Measurements from ENCODE around the gene THSD7A. TPM values are rescaled to one million over a fixed set of nuclear protein-coding genes. Genes with fewer than 3 reads are reported as not detected.

The THSD7A gene
- total RNA-seq, 1 donor from 2014 or later = 0.26 TPM

GRCh38 chr7:11552676-11553296, 279.2 kb downstream of the THSD7A start:
- H3K4me3 ChIP-seq (ENCODE audit: low read depth, low read length) = no peak overlapping the region
- no peaks in the 10 kb centered on the region for H3K27me3 ChIP-seq (ENCODE audit: control insufficient read depth, insufficient read depth, low read length)
- no peak for DNase-seq (ENCODE audit: low read depth)
- no peaks in the 10 kb centered on the region for H3K36me3 ChIP-seq (ENCODE audit: control insufficient read depth, insufficient read depth, low read length)
- no peak for FAIRE-seq
- TF ChIP-seq CTCF (IDR thresholded peaks at IDR 0.05; ENCODE audit: insufficient read depth, low read length, severe bottlenecking) = no peak

GRCh38 chr7:11551470-11551869, 280.5 kb downstream of the THSD7A start:
- DNase-seq (ENCODE audit: low read depth) = no peak
- FAIRE-seq = no peak
- H3K27me3 ChIP-seq (ENCODE audit: control insufficient read depth, insufficient read depth, low read length) = no peaks in the 10 kb centered on the region
- no peak overlapping the region for H3K4me3 ChIP-seq (ENCODE audit: low read depth, low read length)
- TF ChIP-seq CTCF (IDR thresholded peaks at IDR 0.05; ENCODE audit: insufficient read depth, low read length, severe bottlenecking) = no peak
- H3K36me3 ChIP-seq (ENCODE audit: control insufficient read depth, insufficient read depth, low read length) = no peaks in the 10 kb centered on the region

GRCh38 chr7:11548532-11548931, 283.5 kb downstream of the THSD7A start:
- H3K36me3 ChIP-seq (ENCODE audit: control insufficient read depth, insufficient read depth, low read length) = no peaks in the 10 kb centered on the region
- no peak for FAIRE-seq
- peak; percentile 23 for DNase-seq (ENCODE audit: low read depth)

GRCh38 chr7:11541330-11541729, 290.7 kb downstream of the THSD7A start:
- Histone ChIP-seq H3K27me3 (ENCODE audit: control insufficient read depth, insufficient read depth, low read length) (no peaks in the 10 kb centered on the region), H3K4me3 (ENCODE audit: low read depth, low read length) (no peak overlapping the region), H3K36me3 (ENCODE audit: control insufficient read depth, insufficient read depth, low read length) (no peaks in the 10 kb centered on the region)
- TF ChIP-seq CTCF (IDR thresholded peaks at IDR 0.05; ENCODE audit: insufficient read depth, low read length, severe bottlenecking) = no peak
- FAIRE-seq (no peak), DNase-seq (ENCODE audit: low read depth) (no peak)

More at GRCh38 chr7:11548532-11548931, 283.5 kb downstream of the THSD7A start:
- Histone ChIP-seq H3K4me3 (ENCODE audit: low read depth, low read length) (no peak overlapping the region), H3K27me3 (ENCODE audit: control insufficient read depth, insufficient read depth, low read length) (no peaks in the 10 kb centered on the region)
- TF ChIP-seq CTCF (IDR thresholded peaks at IDR 0.05; ENCODE audit: insufficient read depth, low read length, severe bottlenecking) = no peak

- FAIRE-seq (no peak), DNase-seq (ENCODE audit: low read depth) (peak; percentile 75)
- no peak for TF ChIP-seq CTCF (IDR thresholded peaks at IDR 0.05; ENCODE audit: insufficient read depth, low read length, severe bottlenecking)
- H3K27me3 ChIP-seq (ENCODE audit: control insufficient read depth, insufficient read depth, low read length) = no peaks in the 10 kb centered on the region
- no peaks in the 10 kb centered on the region for H3K36me3 ChIP-seq (ENCODE audit: control insufficient read depth, insufficient read depth, low read length)
- no peak overlapping the region for H3K4me3 ChIP-seq (ENCODE audit: low read depth, low read length)
These were observed 291.7 kb downstream of the THSD7A start for GRCh38 chr7:11540271-11540761.

GRCh38 chr7:11539853-11540252, 292.1 kb downstream of the THSD7A start:
- Histone ChIP-seq H3K27me3 (ENCODE audit: control insufficient read depth, insufficient read depth, low read length) (no peaks in the 10 kb centered on the region), H3K36me3 (ENCODE audit: control insufficient read depth, insufficient read depth, low read length) (no peaks in the 10 kb centered on the region), H3K4me3 (ENCODE audit: low read depth, low read length) (no peak overlapping the region)
- FAIRE-seq = no peak
- TF ChIP-seq CTCF (IDR thresholded peaks at IDR 0.05; ENCODE audit: insufficient read depth, low read length, severe bottlenecking) = no peak
- DNase-seq (ENCODE audit: low read depth) = peak; percentile 57

Data from bronchial epithelial cell (primary cell).